Common myeloid progenitor, CD34-positive (primary cell): ENCODE data around the gene DHX16.

Experiments
- CTCF ChIA-PET: fragments of 350-600 bp; sonication (Branson Sonifier 250); formaldehyde crosslinking; loops from one replicate; lab custom pipeline; 2021; ENCODE audit warnings: antibody characterized with exemption; lab: Charles Lee
- POLR2A ChIA-PET: fragments of 350-600 bp; sonication (Branson Sonifier 250); formaldehyde crosslinking; loops from one replicate; lab custom pipeline; 2021; ENCODE audit warnings: antibody characterized with exemption; lab: Charles Lee
- DNase-seq, 3 donors: peaks; one replicate each; pipeline versions ENCODE4 v3.0.0 to v3.0.0-alpha.2; 2013
- H3K27ac ChIP-seq, 2 experiments: 1 replicate in 1 of 2; 2 replicates in 1 of 2; pipeline ENCODE4 v1.7.0; 2013; ENCODE audit warnings: inconsistent platforms in 2 of 2, low read length in 2 of 2, mild to moderate bottlenecking in 2 of 2, low read depth in 1 of 2, moderate library complexity in 1 of 2; ENCODE audit not compliant: severe bottlenecking in 2 of 2, insufficient read depth in 1 of 2, poor library complexity in 1 of 2
- H3K27me3 ChIP-seq, 5 experiments: replicated peaks in 2 of 5; 1 replicate in 3 of 5; 2 replicates in 2 of 5; pipeline versions ENCODE4 v1.6.1 to v1.7.0; 2013; ENCODE audit warnings: low read length in 4 of 5, mild to moderate bottlenecking in 2 of 5, moderate library complexity in 2 of 5, inconsistent platforms in 1 of 5; ENCODE audit not compliant: insufficient read depth in 5 of 5, control insufficient read depth in 4 of 5
- H3K36me3 ChIP-seq, 4 experiments: 1 replicate in 2 of 4; 2 replicates in 2 of 4; pipeline versions ENCODE4 v1.6.1 to v1.7.0; 2013; ENCODE audit warnings: low read length in 3 of 4, control low read depth in 1 of 4, mild to moderate bottlenecking in 1 of 4; ENCODE audit not compliant: control insufficient read depth in 4 of 4, insufficient read depth in 4 of 4
- H3K4me1 ChIP-seq, 4 experiments: 1 replicate in 3 of 4; 2 replicates in 1 of 4; pipeline versions ENCODE4 v1.6.1 to v1.7.1; 2013; ENCODE audit warnings: low read length in 3 of 4, mild to moderate bottlenecking in 3 of 4, control low read depth in 1 of 4, inconsistent platforms in 1 of 4, moderate library complexity in 1 of 4; ENCODE audit not compliant: control insufficient read depth in 4 of 4, insufficient read depth in 4 of 4; ENCODE audit errors: control extremely low read depth in 1 of 4
- H3K4me3 ChIP-seq, 7 experiments: 1 replicate in 4 of 7; 2 replicates in 3 of 7; pipeline versions ENCODE4 v1.5.1 to v1.7.0; 2013; ENCODE audit warnings: mild to moderate bottlenecking in 7 of 7, low read length in 6 of 7, moderate library complexity in 6 of 7, inconsistent platforms in 2 of 7, low read depth in 2 of 7, control low read depth in 1 of 7; ENCODE audit not compliant: insufficient read depth in 4 of 7, control insufficient read depth in 1 of 7; ENCODE audit errors: extremely low read depth in 1 of 7
- H3K9me3 ChIP-seq, 5 experiments: 1 replicate in 4 of 5; 2 replicates in 1 of 5; pipeline versions ENCODE4 v1.6.1 to v1.7.1; 2013; ENCODE audit warnings: low read length in 4 of 5, mild to moderate bottlenecking in 2 of 5, inconsistent platforms in 1 of 5, low read depth in 1 of 5, moderate library complexity in 1 of 5; ENCODE audit not compliant: control insufficient read depth in 4 of 5, insufficient read depth in 2 of 5; ENCODE audit errors: control extremely low read depth in 1 of 5
- WGBS: methylation state at CpG from one replicate; pipeline ENCODE4 v1.1.5; 2013; ENCODE audit not compliant: insufficient coverage; 5-methylcytosine and 5-hydroxymethylcytosine counted together

The DHX16 gene

GRCh38 chr6:30700340-30700739, 27.5 kb upstream of the DHX16 start:
- no peak overlapping the region for H3K4me3 ChIP-seq
- CTCF ChIA-PET = interaction anchor here (1.0 to 2.5 kb wide), 2 partner anchors 19 to 22 kb away, joined by 3 to 9 read pairs; no protein-coding TSS in a partner anchor
- H3K27me3 ChIP-seq = no peaks in the 10 kb centered on the region
- no peak overlapping the region for H3K27ac ChIP-seq
- H3K4me1 ChIP-seq = no peaks in the 10 kb centered on the region
- DNase-seq = no peak
- POLR2A ChIA-PET = no interaction called here
- peaks cover 10 to 33% (median 30%) of the 10 kb centered on the region in 4 experiments for H3K36me3 ChIP-seq
- WGBS = 63% methylated on average over 2 of the region's 4 CpGs
- H3K9me3 ChIP-seq = no peaks in the 10 kb centered on the region

DNA sequence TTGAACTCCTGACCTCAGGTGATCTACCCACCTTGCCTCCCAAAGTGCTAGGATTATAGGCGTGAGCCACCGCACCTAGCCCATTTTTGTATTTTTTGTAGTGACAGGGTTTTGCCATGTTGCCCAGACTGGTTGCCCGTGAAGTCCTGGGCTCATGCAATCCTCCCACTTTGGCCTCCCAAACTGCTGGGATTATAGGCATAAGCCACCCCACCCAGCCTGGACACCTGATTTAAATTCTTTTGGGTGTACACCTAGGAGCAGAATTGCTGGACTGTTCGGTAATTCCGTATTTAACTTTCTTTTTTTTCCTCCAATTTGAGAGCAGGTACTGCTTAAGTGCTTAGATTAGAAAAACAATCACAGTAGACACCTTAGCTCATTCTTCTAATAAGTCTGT, 23.6 kb upstream of the DHX16 start:
- DNase-seq = no peak
- H3K4me1 ChIP-seq = peaks cover 0 to 2% (median under 1%) of the 10 kb centered on the region in 4 experiments
- no peak overlapping the region for H3K4me3 ChIP-seq
- 100% methylated on average over 3 of the region's 5 CpGs for WGBS
- peaks cover 2 to 7% (median 6%) of the 10 kb centered on the region in 4 experiments for H3K36me3 ChIP-seq
- no peaks in the 10 kb centered on the region for H3K27me3 ChIP-seq
- POLR2A ChIA-PET = no interaction called here
- H3K27ac ChIP-seq = no peak overlapping the region
- no peaks in the 10 kb centered on the region for H3K9me3 ChIP-seq
- CTCF ChIA-PET = interaction anchor here (1.3 kb wide), 1 partner anchor 17 kb away, joined by 4 read pairs; no protein-coding TSS in a partner anchor

- CTCF ChIA-PET = interaction anchor here (1.1 to 5.2 kb wide), 6 partner anchors 11 to 64 kb away, joined by 4 to 37 read pairs (median 8); partner anchors contain the start of genes ATAT1 and MDC1
- H3K4me1 ChIP-seq = peaks cover 12 to 42% (median 38%) of the 10 kb centered on the region in 4 experiments
Observed at GRCh38 chr6:30691208-30691847, 18.5 kb upstream of the DHX16 start.

DNA sequence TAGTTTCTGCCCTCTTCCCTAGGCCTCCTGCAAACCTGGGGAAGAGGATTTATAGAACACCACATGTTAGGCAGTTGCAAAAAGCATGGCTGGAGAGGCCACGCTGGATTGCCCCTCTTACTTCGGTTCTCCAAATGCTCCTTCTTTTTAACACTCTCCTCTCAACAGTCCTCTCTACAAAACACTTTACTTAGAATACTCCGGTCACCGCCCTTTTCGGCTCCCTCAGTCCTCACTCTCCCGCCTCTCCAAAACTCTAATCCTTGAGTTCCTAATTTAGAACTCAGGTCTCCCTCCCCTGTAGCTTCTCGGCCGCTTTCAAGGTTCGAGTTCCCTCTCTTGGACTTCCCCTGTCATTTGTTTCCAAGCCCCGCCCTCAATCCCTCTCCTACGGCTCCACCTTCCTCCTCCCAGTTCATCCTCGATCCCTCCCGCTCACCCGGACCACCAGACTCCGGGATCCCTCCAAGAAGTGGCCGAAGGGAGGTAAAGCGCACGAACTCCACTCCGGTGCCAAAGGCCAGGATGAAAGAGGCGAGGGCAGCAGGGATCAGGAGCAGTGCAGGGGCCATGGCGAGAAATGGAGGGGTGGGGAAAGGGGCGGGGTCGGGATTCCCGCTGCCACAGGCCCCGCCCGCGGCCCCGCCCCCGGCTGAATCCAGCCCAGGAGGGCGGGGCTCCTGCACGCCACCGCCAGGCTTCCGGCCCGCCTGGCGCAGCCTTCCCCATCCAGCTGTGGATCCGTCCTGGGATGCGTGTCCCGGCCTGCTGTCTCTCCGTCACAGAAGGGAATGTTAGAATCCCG, 17.8 kb upstream of the DHX16 start, which contains the start of gene NRM:
Gene NRM (minus strand): TSS at position 582 of the 805 bp plus-strand sequence. CDS start 10 bp downstream, at position 572.
- Histone ChIP-seq H3K9me3 (no peaks in the 10 kb centered on the region), H3K27ac (peak within 1 kb of the TSS in 1 of 2 experiments; percentile 59), H3K36me3 (peaks cover 0 to 4% (median 0%) of the 10 kb centered on the region in 4 experiments), H3K4me3 (peak within 1 kb of the TSS; percentile 83 to 96 (median 86)), H3K27me3 (no peaks in the 10 kb centered on the region), H3K4me1 (peaks cover 12 to 49% (median 44%) of the 10 kb centered on the region in 4 experiments)
- peak; percentile 51 to 61 (median 60) for DNase-seq
- ChIA-PET CTCF (interaction anchor here (1.0 to 5.2 kb wide), 8 partner anchors 11 to 64 kb away, joined by 3 to 37 read pairs (median 8); partner anchors contain the start of genes ATAT1 and MDC1), POLR2A (interaction anchor here (0.8 to 1.2 kb wide), 3 partner anchors 8 to 76 kb away, joined by 3 to 9 read pairs (median 3); no protein-coding TSS in a partner anchor)
- WGBS = under 1% methylated on average over 38 of the region's 40 CpGs

More at GRCh38 chr6:30691208-30691847, 18.5 kb upstream of the DHX16 start:
- H3K27ac ChIP-seq = peak overlapping the region in 1 of 2 experiments; percentile 59
- 76% methylated on average over 2 of the region's 8 CpGs for WGBS
- H3K36me3 ChIP-seq = peaks cover 0 to 4% (median 0%) of the 10 kb centered on the region in 4 experiments
- H3K9me3 ChIP-seq = no peaks in the 10 kb centered on the region
- DNase-seq = peak in 1 of 3 donors; percentile 23
- no peaks in the 10 kb centered on the region for H3K27me3 ChIP-seq
- peak overlapping the region; percentile 83 to 96 (median 86) for H3K4me3 ChIP-seq
- POLR2A ChIA-PET = interaction anchor here (1.0 kb wide), 1 partner anchor 9 kb away, joined by 3 read pairs; no protein-coding TSS in a partner anchor

DNA sequence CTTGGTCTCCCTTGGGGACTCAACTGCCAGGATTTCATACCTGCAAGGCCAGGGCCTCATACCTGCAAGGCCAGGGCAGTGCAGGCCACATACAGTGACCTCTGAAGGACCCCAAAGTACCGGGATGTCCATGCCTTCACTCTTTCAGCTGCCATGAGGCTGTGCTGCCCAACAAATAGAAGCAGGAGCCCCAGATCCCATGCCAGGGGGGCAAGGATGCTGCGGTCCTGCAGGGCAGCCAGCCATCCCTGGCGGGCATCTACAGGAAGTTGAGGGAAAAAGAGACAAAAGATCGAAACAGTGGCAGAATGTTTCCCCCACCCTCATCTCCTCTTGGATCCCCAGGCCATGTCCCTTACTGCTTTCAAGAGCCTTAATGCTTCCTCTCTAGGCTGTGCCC, 17.2 kb upstream of the DHX16 start:
- Histone ChIP-seq H3K27me3 (no peaks in the 10 kb centered on the region), H3K27ac (peak overlapping the region in 1 of 2 experiments; percentile 59), H3K4me3 (peak overlapping the region in 6 of 7 experiments; percentile 83 to 96 (median 86)), H3K36me3 (peaks cover 0 to 8% (median 0%) of the 10 kb centered on the region in 4 experiments), H3K4me1 (peaks cover 15 to 56% (median 50%) of the 10 kb centered on the region in 4 experiments), H3K9me3 (no peaks in the 10 kb centered on the region)
- DNase-seq = no peak
- ChIA-PET CTCF (interaction anchor here (1.0 to 5.2 kb wide), 6 partner anchors 10 to 33 kb away, joined by 3 to 37 read pairs (median 8); partner anchors contain the start of gene MDC1), POLR2A (interaction anchor here (0.8 to 1.2 kb wide), 2 partner anchors 31 to 38 kb away, joined by 3 to 9 read pairs; no protein-coding TSS in a partner anchor)
- 46% methylated on average over 4 of the region's 4 CpGs for WGBS

DNA sequence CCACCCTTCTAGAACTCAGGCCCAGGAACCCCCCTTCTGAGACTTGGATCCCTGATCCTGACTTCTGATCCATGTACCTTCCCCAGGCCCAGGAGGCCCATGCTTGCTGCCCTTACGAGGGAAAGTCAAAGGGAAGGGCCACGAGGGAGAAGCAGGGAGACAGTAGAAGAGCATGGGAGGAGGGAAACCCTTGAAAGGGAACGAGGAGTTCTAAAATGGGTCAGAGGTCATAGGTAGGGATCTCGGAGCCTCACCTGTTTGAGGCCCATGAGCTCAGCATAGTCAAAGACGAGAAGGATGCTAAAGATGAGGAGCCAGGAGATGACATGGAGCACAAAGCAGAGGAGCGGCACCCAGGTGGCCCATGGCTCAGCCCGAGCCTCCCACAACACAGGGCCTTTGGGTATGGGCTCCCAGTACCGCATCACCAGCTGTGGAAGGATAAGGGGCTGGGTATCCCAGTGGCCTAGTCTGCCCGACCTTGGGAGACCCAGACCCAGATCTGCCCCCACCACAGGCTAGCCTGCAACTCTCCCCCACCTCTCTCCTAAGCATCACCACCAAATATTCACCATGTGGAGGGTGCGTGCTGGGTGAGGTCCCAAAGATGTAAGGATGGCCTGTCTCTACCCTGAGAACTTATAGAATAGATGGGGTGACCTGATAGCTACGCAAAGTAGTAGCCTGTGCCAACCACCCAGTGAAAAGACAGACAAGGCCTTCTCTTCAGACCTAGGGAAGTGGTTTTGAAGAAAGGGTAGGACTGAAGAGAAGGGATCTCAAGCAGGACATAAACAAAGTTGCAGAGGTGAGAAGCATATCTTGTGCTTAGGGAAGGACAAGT, 16.4 kb upstream of the DHX16 start:
- no peaks in the 10 kb centered on the region for H3K9me3 ChIP-seq
- POLR2A ChIA-PET = interaction anchor here (0.5 to 1.2 kb wide), 4 partner anchors 28 to 110 kb away, joined by 3 to 9 read pairs (median 3); no protein-coding TSS in a partner anchor
- peaks cover 16 to 59% (median 55%) of the 10 kb centered on the region in 4 experiments for H3K4me1 ChIP-seq
- CTCF ChIA-PET = interaction anchor here (0.9 to 5.2 kb wide), 16 partner anchors 9 to 145 kb away, joined by 3 to 37 read pairs (median 4); partner anchors contain the start of genes MDC1 and TUBB
- H3K36me3 ChIP-seq = peaks cover 0 to 9% (median 0%) of the 10 kb centered on the region in 4 experiments
- 88% methylated on average over 9 of the region's 11 CpGs for WGBS
- DNase-seq = no peak
- no peaks in the 10 kb centered on the region for H3K27me3 ChIP-seq
- H3K4me3 ChIP-seq = peak overlapping the region in 3 of 7 experiments; percentile 83 to 86 (median 86)
- H3K27ac ChIP-seq = peak overlapping the region in 1 of 2 experiments; percentile 59
